MM.1S (cell line): Measurements from ENCODE around the gene DNAH10.

ENCODE experiments used
- DNase-seq: peaks from one replicate; pipeline ENCODE4 v3.0.0-alpha.2; 2015
- H2AFZ ChIP-seq: fragments of 300-600 bp; sonication (generic); 2 replicates; pipeline ENCODE4 v1.6.0; 2016; ENCODE audit warnings: antibody characterized with exemption, low read length
- H3F3A ChIP-seq: fragments of 300-600 bp; sonication (generic); 2 replicates; pipeline ENCODE4 v1.6.1; 2016; ENCODE audit warnings: mild to moderate bottlenecking, antibody characterized with exemption, low read length, moderate library complexity, mixed read lengths; ENCODE audit not compliant: insufficient read depth
- H3K27ac ChIP-seq: fragments of 300-600 bp; sonication (generic); 2 replicates; pipeline ENCODE4 v1.5.1; 2016; ENCODE audit warnings: mild to moderate bottlenecking, low read length
- H3K27me3 ChIP-seq: fragments of 300-600 bp; sonication (generic); replicated peaks from 2 replicates; pipeline ENCODE4 v1.6.0; 2016; ENCODE audit warnings: low read length; ENCODE audit not compliant: insufficient read depth
- H3K36me3 ChIP-seq: fragments of 300-600 bp; sonication (generic); replicated peaks from 2 replicates; pipeline ENCODE4 v1.6.1; 2016; ENCODE audit warnings: mild to moderate bottlenecking, low read length, mixed read lengths; ENCODE audit not compliant: insufficient read depth
- H3K4me1 ChIP-seq: fragments of 300-600 bp; sonication (generic); 2 replicates; pipeline ENCODE4 v1.6.1; 2016; ENCODE audit warnings: low read length, mixed read lengths
- H3K4me2 ChIP-seq: fragments of 300-600 bp; sonication (generic); 2 replicates; pipeline ENCODE4 v1.6.0; 2016; ENCODE audit warnings: low read depth, low read length
- H3K4me3 ChIP-seq: fragments of 300-600 bp; sonication (generic); 2 replicates; pipeline ENCODE4 v1.5.1; 2016; ENCODE audit warnings: low read length, mixed read lengths
- H3K79me2 ChIP-seq: fragments of 300-600 bp; sonication (generic); 2 replicates; pipeline ENCODE4 v1.6.1; 2016; ENCODE audit warnings: mixed run types, low read length, mixed read lengths
- H3K9ac ChIP-seq: fragments of 300-600 bp; sonication (generic); 2 replicates; pipeline ENCODE4 v1.6.1; 2016; ENCODE audit warnings: low read length, mixed read lengths
- H3K9me2 ChIP-seq: fragments of 300-600 bp; sonication (generic); replicated peaks from 2 replicates; pipeline ENCODE4 v1.6.1; 2016; ENCODE audit warnings: mild to moderate bottlenecking, low read length, mixed read lengths; ENCODE audit not compliant: insufficient read depth
- H3K9me3 ChIP-seq: fragments of 300-600 bp; sonication (generic); replicated peaks from 2 replicates; pipeline ENCODE4 v1.6.1; 2016; ENCODE audit warnings: mild to moderate bottlenecking, low read length, mixed read lengths; ENCODE audit not compliant: insufficient read depth
- H4K20me1 ChIP-seq: fragments of 300-600 bp; sonication (generic); 2 replicates; pipeline ENCODE4 v1.6.1; 2016; ENCODE audit warnings: mild to moderate bottlenecking, low read length, moderate library complexity, mixed read lengths; ENCODE audit not compliant: insufficient read depth
- CTCF ChIP-seq: fragments of 300-600 bp; sonication (generic); IDR thresholded peaks from 2 replicates; pipeline ENCODE4 v1.5.1; 2016; ENCODE audit warnings: antibody characterized with exemption, low read length, mixed read lengths
- EZH2 ChIP-seq: fragments of 300-600 bp; sonication (generic); optimal IDR thresholded peaks from 2 replicates; pipeline ENCODE3; 2017; ENCODE audit warnings: low read depth, mild to moderate bottlenecking, antibody characterized with exemption, low read length, mixed read lengths
- EZH2phosphoT487 ChIP-seq: fragments of 300-600 bp; sonication (generic); IDR thresholded peaks from 2 replicates; pipeline ENCODE4 v1.6.1; 2018; ENCODE audit warnings: antibody characterized with exemption, low read length

Gene DNAH10

GRCh38 chr12:123832052-123832451 lies 70.0 kb downstream of the DNAH10 start:
- H3K27ac ChIP-seq, result no peak overlapping the region
- H3K79me2 ChIP-seq, result no peaks in the 10 kb centered on the region
- H3K4me3 ChIP-seq, result no peak overlapping the region
- no peaks in the 10 kb centered on the region for H3K9me2 ChIP-seq
- H3K4me2 ChIP-seq, result no peak overlapping the region
- no peak for DNase-seq
- no peaks in the 10 kb centered on the region for H3K9me3 ChIP-seq
- no peaks in the 10 kb centered on the region for H4K20me1 ChIP-seq
- TF ChIP-seq EZH2 (no peak), EZH2phosphoT487 (no peak), CTCF (no peak)
- no peak overlapping the region for H3K9ac ChIP-seq
- H2AFZ ChIP-seq, result no peak overlapping the region
- H3K27me3 ChIP-seq, result no peaks in the 10 kb centered on the region
- H3K4me1 ChIP-seq, result no peaks in the 10 kb centered on the region
- H3F3A ChIP-seq, result no peaks in the 10 kb centered on the region
- H3K36me3 ChIP-seq, result no peaks in the 10 kb centered on the region

- no peaks in the 10 kb centered on the region for H3K4me1 ChIP-seq
- H4K20me1 ChIP-seq, result no peaks in the 10 kb centered on the region
- H3K36me3 ChIP-seq, result no peaks in the 10 kb centered on the region
- TF ChIP-seq CTCF, result no peak
- TF ChIP-seq EZH2, result no peak
- TF ChIP-seq EZH2phosphoT487, result no peak
- no peak overlapping the region for H3K9ac ChIP-seq
- no peaks in the 10 kb centered on the region for H3F3A ChIP-seq
- no peak overlapping the region for H3K4me2 ChIP-seq
- DNase-seq, result no peak
- no peak overlapping the region for H2AFZ ChIP-seq
- H3K9me2 ChIP-seq, result no peaks in the 10 kb centered on the region
- H3K4me3 ChIP-seq, result no peak overlapping the region
- H3K27me3 ChIP-seq, result no peaks in the 10 kb centered on the region
- H3K27ac ChIP-seq, result no peak overlapping the region
- H3K79me2 ChIP-seq, result no peaks in the 10 kb centered on the region
- H3K9me3 ChIP-seq, result no peaks in the 10 kb centered on the region
Measured at GRCh38 chr12:123833830-123834229, 71.7 kb downstream of the DNAH10 start.

- no peak overlapping the region for H3K9ac ChIP-seq
Measured at GRCh38 chr12:123834845-123835244, 72.7 kb downstream of the DNAH10 start.

GRCh38 chr12:123836292-123836691 lies 74.2 kb downstream of the DNAH10 start:
- H3K9me3 ChIP-seq, result no peaks in the 10 kb centered on the region
- no peak overlapping the region for H3K27ac ChIP-seq
- no peaks in the 10 kb centered on the region for H3F3A ChIP-seq
- no peak overlapping the region for H3K4me2 ChIP-seq
- no peak overlapping the region for H3K9ac ChIP-seq
- no peak overlapping the region for H2AFZ ChIP-seq
- H3K27me3 ChIP-seq, result no peaks in the 10 kb centered on the region
- H3K36me3 ChIP-seq, result no peaks in the 10 kb centered on the region
- H3K4me3 ChIP-seq, result no peak overlapping the region
- no peaks in the 10 kb centered on the region for H3K79me2 ChIP-seq
- TF ChIP-seq EZH2 (no peak), CTCF (no peak), EZH2phosphoT487 (no peak)
- no peak for DNase-seq
- no peaks in the 10 kb centered on the region for H3K4me1 ChIP-seq
- no peaks in the 10 kb centered on the region for H3K9me2 ChIP-seq
- no peaks in the 10 kb centered on the region for H4K20me1 ChIP-seq

More at GRCh38 chr12:123834845-123835244, 72.7 kb downstream of the DNAH10 start:
- H3K27me3 ChIP-seq, result no peaks in the 10 kb centered on the region
- TF ChIP-seq EZH2phosphoT487, result no peak
- no peaks in the 10 kb centered on the region for H4K20me1 ChIP-seq
- no peaks in the 10 kb centered on the region for H3K9me3 ChIP-seq
- H3K36me3 ChIP-seq, result no peaks in the 10 kb centered on the region
- no peaks in the 10 kb centered on the region for H3F3A ChIP-seq
- no peak for DNase-seq
- H3K4me1 ChIP-seq, result no peaks in the 10 kb centered on the region
- H3K4me3 ChIP-seq, result no peak overlapping the region
- no peak overlapping the region for H2AFZ ChIP-seq
- no peaks in the 10 kb centered on the region for H3K79me2 ChIP-seq
- no peaks in the 10 kb centered on the region for H3K9me2 ChIP-seq
- no peak overlapping the region for H3K4me2 ChIP-seq
- H3K27ac ChIP-seq, result no peak overlapping the region
